Duodenal mucosa (tissue), 2 donors: ENCODE measurements around the gene PLK3.

Experiments
- H3K27ac ChIP-seq: one replicate; pipeline ENCODE4 v1.7.0; 2013; ENCODE audit warnings: low read depth, low read length
- H3K27me3 ChIP-seq, 2 donors: one replicate each; pipeline ENCODE4 v1.7.0; 2013; ENCODE audit warnings: low read length in 2 of 2, control low read depth in 1 of 2; ENCODE audit not compliant: insufficient read depth in 2 of 2, control insufficient read depth in 1 of 2
- H3K36me3 ChIP-seq, 2 donors: one replicate each; pipeline ENCODE4 v1.7.0; 2013; ENCODE audit warnings: low read length in 2 of 2, control low read depth in 1 of 2; ENCODE audit not compliant: insufficient read depth in 2 of 2, control insufficient read depth in 1 of 2
- H3K4me1 ChIP-seq, 2 donors: one replicate each; pipeline ENCODE4 v1.7.0; 2013; ENCODE audit warnings: low read length in 2 of 2, control low read depth in 1 of 2; ENCODE audit not compliant: insufficient read depth in 2 of 2, control insufficient read depth in 1 of 2
- H3K4me3 ChIP-seq, 2 donors: one replicate each; pipeline ENCODE4 v1.7.0; 2013; ENCODE audit warnings: low read length in 2 of 2, low read depth in 1 of 2
- H3K9ac ChIP-seq, 2 donors: one replicate each; pipeline ENCODE4 v1.7.0; 2013; ENCODE audit warnings: low read length in 2 of 2, low read depth in 1 of 2
- H3K9me3 ChIP-seq, 2 donors: one replicate each; pipeline ENCODE4 v1.7.0; 2013; ENCODE audit warnings: low read length in 2 of 2, control low read depth in 1 of 2; ENCODE audit not compliant: control insufficient read depth in 1 of 2

The PLK3 gene

DNA sequence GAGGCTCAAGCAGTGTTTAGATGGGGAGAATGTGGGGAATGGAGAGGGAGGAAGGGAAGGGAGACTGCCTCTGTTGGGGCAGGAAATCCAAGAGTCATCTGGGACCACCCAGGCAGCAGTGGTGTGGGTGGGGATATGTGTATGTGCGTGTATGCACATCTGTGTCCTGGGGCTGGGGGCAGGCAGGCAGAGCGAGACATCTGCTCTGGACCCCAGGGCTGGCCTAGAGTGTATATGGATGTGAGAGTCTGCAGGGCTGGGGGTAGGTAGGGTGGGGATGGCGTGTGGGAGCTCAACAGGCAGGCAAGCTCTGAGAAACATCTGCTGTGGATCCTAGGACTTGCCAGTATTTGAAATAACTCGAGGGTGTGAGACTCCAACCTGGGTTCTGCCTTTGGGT lies 39.4 kb downstream of the PLK3 start:
- Histone ChIP-seq H3K27me3 (no peaks in the 10 kb centered on the region), H3K9ac (no peak overlapping the region), H3K27ac (no peak overlapping the region), H3K4me3 (no peak overlapping the region), H3K36me3 (no peaks in the 10 kb centered on the region), H3K9me3 (no peaks in the 10 kb centered on the region), H3K4me1 (peaks cover 0 to 5% of the 10 kb centered on the region in 2 donors)

DNA sequence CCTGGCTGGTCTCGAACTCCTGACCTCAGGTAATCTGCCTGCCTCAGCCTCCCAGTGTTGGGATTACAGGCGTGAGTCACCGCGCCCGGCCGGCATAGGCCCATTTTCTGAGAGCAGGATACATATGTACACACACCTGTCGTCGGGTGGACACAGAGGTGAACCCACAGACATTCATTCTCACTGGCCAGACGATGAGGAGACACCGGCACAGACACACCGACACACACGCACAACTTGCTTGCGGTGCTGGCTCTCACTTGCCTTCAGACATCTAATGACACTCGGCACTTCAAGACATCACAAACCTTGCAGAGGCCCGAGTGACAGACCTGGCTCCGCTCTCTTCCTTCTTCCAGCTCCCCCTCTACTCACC lies 42.3 kb downstream of the PLK3 start:
- Histone ChIP-seq H3K9me3 (no peaks in the 10 kb centered on the region), H3K36me3 (no peaks in the 10 kb centered on the region), H3K4me1 (no peaks in the 10 kb centered on the region), H3K27me3 (no peaks in the 10 kb centered on the region), H3K9ac (peak overlapping the region in 1 of 2 donors; percentile 59), H3K4me3 (peak overlapping the region; percentile 49 to 60), H3K27ac (no peak overlapping the region)

DNA sequence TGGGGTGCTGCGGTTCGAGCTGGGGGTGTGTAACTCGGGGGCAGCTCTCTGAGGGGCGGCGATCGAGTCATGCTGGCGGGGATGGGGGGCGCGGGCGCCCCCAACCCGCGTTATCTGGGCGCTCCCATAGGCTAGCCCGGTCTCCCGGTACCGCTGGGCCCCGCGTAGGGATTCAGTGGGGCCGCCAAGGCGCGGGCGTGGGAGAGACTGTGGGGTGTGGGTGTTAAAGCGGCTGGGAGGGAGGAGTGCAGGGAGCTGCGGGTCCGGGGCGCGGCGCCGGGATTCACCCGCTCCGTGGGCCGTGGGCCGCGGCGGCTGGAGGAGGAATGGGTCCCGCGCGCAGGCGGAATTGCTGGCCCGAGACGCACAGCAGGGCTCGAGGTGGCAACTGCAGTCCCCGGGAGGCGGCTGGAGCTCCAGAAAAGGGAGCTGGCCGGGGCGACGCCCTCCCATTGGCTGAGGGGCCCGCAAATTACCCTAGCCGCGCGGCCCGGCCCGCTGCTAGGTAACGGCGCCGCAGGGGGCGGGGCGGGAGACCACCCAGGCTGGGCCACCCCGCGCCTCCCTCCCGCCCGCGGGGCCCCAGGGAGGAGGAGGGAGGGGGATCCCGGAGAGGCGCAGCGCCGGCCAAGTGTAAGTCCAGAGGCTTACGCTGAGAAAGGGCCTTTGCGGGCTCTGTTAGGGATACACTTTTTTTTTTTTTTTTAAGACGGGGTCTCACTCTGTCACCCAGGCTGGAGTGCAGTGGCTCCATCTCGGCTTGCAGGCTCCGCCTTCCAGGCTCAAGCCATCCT lies 42.9 kb downstream of the PLK3 start, which contains the start of gene PTCH2:
PTCH2 (minus strand) TSS at position 392 of the 794 bp plus-strand sequence; CDS start at position 71, 321 bp downstream.
- no peaks in the 10 kb centered on the region for H3K36me3 ChIP-seq
- H3K4me3 ChIP-seq = peak within 1 kb of the TSS; percentile 49 to 60
- H3K9me3 ChIP-seq = no peaks in the 10 kb centered on the region
- H3K27me3 ChIP-seq = no peaks in the 10 kb centered on the region
- no peak within 1 kb of the TSS for H3K27ac ChIP-seq
- no peaks in the 10 kb centered on the region for H3K4me1 ChIP-seq
- H3K9ac ChIP-seq = peak within 1 kb of the TSS in 1 of 2 donors; percentile 59

DNA sequence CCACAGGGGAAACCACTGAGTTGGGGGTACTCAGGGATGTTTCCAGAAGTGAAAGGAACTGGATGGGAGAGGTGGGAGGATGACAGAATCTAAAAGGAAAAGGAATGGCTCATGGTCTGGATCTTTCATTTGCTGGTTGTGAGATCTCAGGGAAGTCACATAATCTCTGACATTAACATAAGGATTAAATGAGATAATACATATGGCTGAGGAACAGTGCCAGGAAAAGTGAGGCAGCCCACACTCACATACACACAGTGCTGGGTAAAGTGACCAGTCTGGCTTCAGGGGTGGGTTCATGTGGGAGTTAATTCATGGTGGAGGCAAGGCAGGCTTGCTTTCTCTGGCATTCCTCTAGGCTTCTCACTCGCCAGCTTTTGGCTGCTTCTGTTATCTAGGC lies 46.8 kb downstream of the PLK3 start:
- H3K9ac ChIP-seq = no peak overlapping the region
- H3K9me3 ChIP-seq = no peaks in the 10 kb centered on the region
- H3K27ac ChIP-seq = no peak overlapping the region
- H3K36me3 ChIP-seq = peaks cover 0 to 3% of the 10 kb centered on the region in 2 donors
- H3K27me3 ChIP-seq = no peaks in the 10 kb centered on the region
- H3K4me3 ChIP-seq = no peak overlapping the region
- no peaks in the 10 kb centered on the region for H3K4me1 ChIP-seq

DNA sequence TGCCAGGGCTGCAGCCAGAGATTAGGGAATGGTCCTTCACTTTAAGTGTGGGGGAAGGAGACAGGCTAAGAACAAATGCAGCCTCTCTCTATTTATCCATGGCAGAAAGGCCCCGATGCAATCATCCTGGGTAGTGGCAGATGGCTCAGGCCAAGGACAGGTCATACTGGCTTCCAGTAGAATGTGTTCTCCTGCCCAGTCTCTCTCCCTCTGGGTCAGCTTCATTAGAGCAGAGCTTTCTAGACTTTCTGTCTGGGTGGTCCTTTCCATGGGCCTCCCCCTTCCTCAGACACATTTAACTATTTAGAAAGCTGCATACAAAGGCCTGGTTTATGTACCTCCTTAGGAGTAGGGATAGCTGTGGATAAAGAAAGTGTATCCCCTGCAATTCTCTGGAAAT lies 47.7 kb downstream of the PLK3 start:
- Histone ChIP-seq H3K4me1 (no peaks in the 10 kb centered on the region), H3K9me3 (no peaks in the 10 kb centered on the region), H3K9ac (no peak overlapping the region)

DNA sequence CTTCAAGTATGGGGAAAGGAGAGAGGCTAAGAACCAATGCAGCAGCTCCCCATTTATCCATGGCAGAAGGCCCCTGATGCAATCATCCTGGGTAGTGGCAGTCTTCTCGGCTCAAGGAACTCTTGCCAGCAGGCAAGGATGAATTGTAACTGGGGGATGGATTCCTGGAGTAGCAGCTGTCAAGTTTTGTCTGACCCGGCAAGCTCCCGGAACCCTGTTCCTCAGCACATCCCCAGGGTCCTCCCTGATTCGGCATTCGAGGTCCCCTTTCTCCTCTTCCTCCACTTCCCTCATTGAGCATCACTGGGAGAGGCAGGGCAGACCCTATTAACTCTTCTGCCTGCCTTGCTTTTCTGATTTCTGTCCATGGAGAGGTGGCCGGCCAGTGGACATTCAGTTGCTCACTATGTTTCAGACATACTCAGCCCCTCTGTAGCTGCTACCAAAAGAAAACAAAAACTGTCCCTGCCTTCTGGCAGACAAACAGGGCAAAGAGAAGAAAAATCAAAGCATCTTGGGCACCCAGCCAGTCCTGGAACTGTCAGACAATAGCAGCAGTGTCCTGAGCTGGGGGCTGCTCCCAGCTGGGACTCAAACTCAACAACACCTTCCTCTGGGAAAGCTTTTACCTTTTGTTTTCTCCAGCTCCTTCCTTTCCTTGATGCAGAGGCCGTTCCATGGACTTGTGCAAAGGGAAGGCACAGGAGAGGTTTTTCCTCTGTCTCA lies 48.4 kb downstream of the PLK3 start:
- no peaks in the 10 kb centered on the region for H3K9me3 ChIP-seq
- H3K36me3 ChIP-seq = peaks cover 0 to 3% of the 10 kb centered on the region in 2 donors
- H3K27ac ChIP-seq = no peak overlapping the region
- no peaks in the 10 kb centered on the region for H3K27me3 ChIP-seq
- no peak overlapping the region for H3K4me3 ChIP-seq
- no peak overlapping the region for H3K9ac ChIP-seq
- H3K4me1 ChIP-seq = no peaks in the 10 kb centered on the region

More for the DNA sequence above, 47.7 kb downstream of the PLK3 start:
- H3K4me3 ChIP-seq = no peak overlapping the region
- H3K36me3 ChIP-seq = peaks cover 0 to 3% of the 10 kb centered on the region in 2 donors
- H3K27ac ChIP-seq = no peak overlapping the region
- H3K27me3 ChIP-seq = no peaks in the 10 kb centered on the region

DNA sequence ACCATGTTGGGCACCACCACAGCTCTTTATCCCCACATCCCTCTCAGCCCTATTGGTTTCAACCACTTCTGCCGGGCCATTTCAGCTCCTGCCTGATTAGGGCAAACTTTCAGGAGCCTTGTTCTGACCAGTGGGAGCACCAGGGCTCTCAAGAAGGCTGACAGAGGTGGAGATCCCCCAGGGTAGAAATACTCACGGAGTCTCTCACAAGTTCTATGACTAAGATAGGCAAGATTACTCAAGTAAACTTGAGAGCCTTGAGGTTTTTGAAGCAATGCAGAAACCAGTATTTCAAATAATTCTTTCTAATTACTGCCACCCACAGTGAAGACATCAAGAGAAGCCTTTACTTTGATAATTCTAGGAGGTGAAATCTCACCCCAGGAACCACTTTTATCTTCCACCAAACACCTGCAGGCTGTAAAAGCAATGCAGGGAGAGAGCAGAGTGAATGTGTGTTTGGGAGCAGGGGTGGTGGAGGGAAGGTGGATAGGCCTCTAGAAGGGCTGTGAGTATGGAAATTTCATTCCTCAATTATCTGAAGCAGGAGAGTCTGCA lies 49.5 kb downstream of the PLK3 start:
- Histone ChIP-seq H3K36me3 (peaks cover 0 to 4% of the 10 kb centered on the region in 2 donors), H3K27me3 (no peaks in the 10 kb centered on the region), H3K4me3 (no peak overlapping the region), H3K27ac (no peak overlapping the region), H3K9me3 (no peaks in the 10 kb centered on the region), H3K9ac (no peak overlapping the region), H3K4me1 (no peaks in the 10 kb centered on the region)

DNA sequence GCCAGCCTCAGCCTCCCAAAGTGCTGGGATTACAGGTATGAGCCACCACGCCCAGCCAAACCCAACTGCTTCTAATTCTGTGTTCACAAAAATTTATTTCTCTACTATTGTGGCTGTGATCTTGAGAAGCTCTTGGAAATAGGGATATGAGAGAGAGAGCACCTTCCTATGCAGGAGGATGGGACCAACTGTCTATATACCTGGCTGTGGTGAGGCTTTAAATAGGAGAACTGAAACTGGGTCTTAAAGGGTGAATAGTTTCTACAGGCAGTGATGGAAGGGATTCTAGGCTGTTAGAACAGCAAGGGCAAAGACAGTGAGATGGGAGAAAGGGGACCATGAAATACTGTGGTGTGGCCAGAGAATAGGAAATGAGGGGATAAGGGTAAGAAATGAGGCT lies 51.1 kb downstream of the PLK3 start:
- H3K4me3 ChIP-seq = no peak overlapping the region
- no peaks in the 10 kb centered on the region for H3K4me1 ChIP-seq
- peaks cover 0 to 7% of the 10 kb centered on the region in 2 donors for H3K36me3 ChIP-seq
- no peak overlapping the region for H3K27ac ChIP-seq
- no peaks in the 10 kb centered on the region for H3K9me3 ChIP-seq
- H3K27me3 ChIP-seq = no peaks in the 10 kb centered on the region
- no peak overlapping the region for H3K9ac ChIP-seq

DNA sequence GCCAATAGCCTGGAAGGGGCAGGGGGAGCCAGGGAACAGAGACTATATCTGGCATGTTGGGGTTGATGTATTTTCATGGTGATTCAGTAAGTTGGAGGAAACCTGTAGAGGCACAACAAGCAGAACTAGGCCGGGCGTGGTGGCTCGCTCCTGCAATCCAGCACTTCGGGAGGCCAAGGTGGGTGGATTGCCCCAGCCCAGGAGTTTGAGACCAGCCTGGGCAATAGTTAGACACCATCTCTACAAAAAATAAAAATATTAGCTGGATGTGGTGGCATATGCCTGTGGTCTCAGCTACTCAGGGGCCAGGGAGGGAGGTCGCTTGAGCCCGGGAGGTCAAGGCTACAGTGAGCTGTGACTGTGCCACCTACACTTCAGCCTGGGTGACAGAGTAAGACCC lies 53.0 kb downstream of the PLK3 start:
- H3K4me3 ChIP-seq = no peak overlapping the region
- H3K36me3 ChIP-seq = peaks cover 0 to 18% of the 10 kb centered on the region in 2 donors

DNA sequence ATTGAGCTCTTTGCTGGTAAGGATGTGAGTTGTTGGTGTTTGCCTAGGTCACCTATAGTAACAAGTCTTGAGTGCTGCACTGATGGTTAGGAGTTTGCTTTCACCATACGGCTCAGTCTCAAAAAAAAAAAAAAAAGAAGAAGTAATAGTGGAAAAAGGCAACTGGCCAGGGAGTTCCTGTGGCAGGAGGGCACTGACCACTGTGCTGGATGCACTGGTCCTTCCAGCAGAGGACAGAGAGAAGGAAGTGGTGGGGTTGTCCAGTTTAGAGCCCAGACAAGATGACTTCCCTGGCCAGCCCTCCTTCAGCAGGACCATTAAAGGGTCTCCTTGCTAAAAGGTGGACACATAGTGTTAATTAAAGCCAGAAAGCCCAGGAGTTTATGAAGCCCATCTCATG lies 54.8 kb downstream of the PLK3 start:
- Histone ChIP-seq H3K9ac (no peak overlapping the region), H3K4me3 (no peak overlapping the region), H3K4me1 (no peaks in the 10 kb centered on the region), H3K27ac (no peak overlapping the region), H3K27me3 (no peaks in the 10 kb centered on the region), H3K9me3 (no peaks in the 10 kb centered on the region), H3K36me3 (peaks cover 0 to 16% of the 10 kb centered on the region in 2 donors)

More for the DNA sequence above, 53.0 kb downstream of the PLK3 start:
- Histone ChIP-seq H3K27ac (no peak overlapping the region), H3K9ac (no peak overlapping the region), H3K9me3 (no peaks in the 10 kb centered on the region), H3K27me3 (no peaks in the 10 kb centered on the region), H3K4me1 (no peaks in the 10 kb centered on the region)
